OCI-LY7 (cell line): ENCODE data around the gene LRIG2. TPM values are rescaled to one million over a fixed set of nuclear protein-coding genes. Genes with fewer than 3 reads are reported as not detected.

Experiments
- BruUV-seq: library from RNA; stranded (reverse); fragments of 400-500 nt; replicated peaks from 2 replicates; lab custom pipeline; 2021; lab: Mats Ljungman, UMichigan
- CTCF ChIA-PET: fragments of 300-600 bp; sonication (Branson Sonifier 250); formaldehyde crosslinking; loops from one replicate; lab custom pipeline; 2022; ENCODE audit warnings: antibody characterized with exemption; ENCODE audit not compliant: unreplicated experiment; lab: Charles Lee
- POLR2A ChIA-PET: fragments of 300-600 bp; sonication (Branson Sonifier 250); formaldehyde crosslinking; loops from one replicate; lab custom pipeline; 2022; ENCODE audit warnings: antibody characterized with exemption; lab: Charles Lee
- DNase-seq: peaks from one replicate; pipeline ENCODE4 v3.0.0-alpha.2; 2015; ENCODE audit warnings: low spot score
- H2AFZ ChIP-seq: fragments of 200-600 bp; sonication (generic), shearing (Covaris generic); 2 replicates; pipeline ENCODE4 v1.6.1; 2014; ENCODE audit warnings: mild to moderate bottlenecking, antibody characterized with exemption, low read length, moderate library complexity
- H3K27ac ChIP-seq: fragments of 200-600 bp; sonication (generic); 2 replicates; pipeline ENCODE4 v1.5.1; 2014; ENCODE audit warnings: mixed run types, low read depth, mild to moderate bottlenecking, moderate library complexity, low read length, inconsistent platforms; ENCODE audit not compliant: poor library complexity, severe bottlenecking
- H3K36me3 ChIP-seq: fragments of 200-600 bp; sonication (generic); 2 replicates; pipeline ENCODE4 v1.6.1; 2014; ENCODE audit warnings: mild to moderate bottlenecking, antibody characterized with exemption, low read length, moderate library complexity, mixed read lengths; ENCODE audit not compliant: insufficient read depth
- H3K4me1 ChIP-seq: fragments of 200-600 bp; sonication (generic); 2 replicates; pipeline ENCODE4 v1.5.1; 2014; ENCODE audit warnings: mild to moderate bottlenecking, low read length; ENCODE audit not compliant: insufficient read depth, poor library complexity, severe bottlenecking
- H3K4me2 ChIP-seq: fragments of 200-600 bp; sonication (generic); 2 replicates; pipeline ENCODE4 v1.6.1; 2014; ENCODE audit warnings: mild to moderate bottlenecking, low read length
- H3K4me3 ChIP-seq: fragments of 200-600 bp; sonication (generic); 2 replicates; pipeline ENCODE4 v1.5.1; 2014; ENCODE audit warnings: mild to moderate bottlenecking, low read depth, low read length; ENCODE audit not compliant: poor library complexity, severe bottlenecking
- H3K79me2 ChIP-seq: fragments of 200-600 bp; sonication (generic); 2 replicates; pipeline ENCODE4 v1.6.1; 2016; ENCODE audit warnings: low read depth, mild to moderate bottlenecking, low read length, moderate library complexity, mixed read lengths; ENCODE audit not compliant: insufficient read depth
- H3K9me2 ChIP-seq: fragments of 200-600 bp; sonication (generic); 2 replicates; pipeline ENCODE4 v1.6.1; 2016; ENCODE audit warnings: mild to moderate bottlenecking, low read length, mixed read lengths; ENCODE audit not compliant: insufficient read depth
- H3K9me3 ChIP-seq: fragments of 200-600 bp; sonication (generic); 2 replicates; pipeline ENCODE4 v1.6.1; 2014; ENCODE audit warnings: mild to moderate bottlenecking, mixed run types, low read length, mixed read lengths
- H4K20me1 ChIP-seq: fragments of 200-600 bp; sonication (generic); 2 replicates; pipeline ENCODE4 v1.6.1; 2014; ENCODE audit warnings: mild to moderate bottlenecking, antibody characterized with exemption, low read length, moderate library complexity, mixed read lengths; ENCODE audit not compliant: insufficient read depth
- CTCF ChIP-seq: fragments of 200-600 bp; sonication (generic); conservative IDR thresholded peaks from 2 replicates; pipeline ENCODE4 v1.5.1; 2014; ENCODE audit warnings: mild to moderate bottlenecking, antibody characterized with exemption, low read length, moderate library complexity, mixed read lengths
- EZH2phosphoT487 ChIP-seq: fragments of 200-600 bp; sonication (generic); IDR thresholded peaks from 2 replicates; pipeline ENCODE4 v1.6.1; 2018; ENCODE audit warnings: low read depth, borderline replicate concordance, mild to moderate bottlenecking, mixed run types, antibody characterized with exemption, low read length, moderate library complexity, mixed read lengths
- intact Hi-C: fragments of 100-400 bp; cut with micrococcal nuclease; formaldehyde crosslinking; loops from one replicate; pipeline ENCODE4 v1.10.0; 2022; ENCODE audit not compliant: unreplicated experiment
- total RNA-seq, 2 experiments: library from RNA; depleted of rRNA in 1 of 2; stranded (reverse); fragments of >200 nt in 1 of 2; shearing (Covaris generic) in 1 of 2; gene quantifications; 2 replicates each; pipeline ENCODE4 v1.2.3, GENCODE V29; 2014 to 2022

The LRIG2 gene
- total RNA-seq, 2 experiments from 2014 or later: 11.6 to 16.7 TPM

DNA sequence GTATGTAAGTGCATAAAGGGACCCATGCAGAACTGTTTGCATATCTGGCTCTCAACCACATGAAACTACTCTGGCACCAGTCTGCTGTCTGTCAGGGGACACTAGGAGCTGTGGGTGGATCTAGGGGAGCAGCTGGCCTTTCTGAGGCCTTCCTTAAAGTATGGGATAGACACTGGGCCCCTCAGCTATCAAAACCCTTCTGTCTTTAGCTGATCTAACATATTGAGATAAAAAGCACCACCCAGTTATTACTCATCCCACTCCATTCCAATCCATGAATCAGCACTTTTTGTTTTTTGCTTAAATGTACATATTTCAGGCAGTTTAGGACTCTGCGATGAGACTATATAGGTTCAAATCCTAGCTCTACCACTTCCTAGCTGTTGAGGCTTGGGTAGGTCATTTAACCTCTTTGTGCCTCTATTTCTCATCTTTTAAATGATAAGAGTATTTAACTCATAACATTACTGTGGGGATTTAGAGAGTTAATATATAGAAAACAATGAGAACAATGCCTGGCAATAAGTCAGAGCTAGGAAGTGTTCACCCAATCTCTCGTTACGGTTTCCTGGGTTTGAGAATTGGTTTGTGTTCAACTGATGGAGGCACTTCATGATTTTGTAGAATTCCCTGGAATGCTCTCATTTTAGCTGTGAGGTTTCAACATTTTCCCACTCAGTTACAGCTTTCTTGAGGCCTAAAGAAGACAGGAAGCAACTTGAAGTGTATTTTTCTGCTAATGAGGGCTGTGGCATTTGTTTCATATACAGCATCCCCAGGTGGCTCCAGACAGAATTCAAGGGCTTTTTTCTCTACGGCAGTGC, 68.9 kb downstream of the LRIG2 start:
- no peaks in the 10 kb centered on the region for H3K79me2 ChIP-seq
- no peaks in the 10 kb centered on the region for H3K36me3 ChIP-seq
- CTCF ChIA-PET: no interaction called here
- no peak overlapping the region for H2AFZ ChIP-seq
- no TSS peak for BruUV-seq
- intact Hi-C loops: loop anchor here (2.0 to 10.0 kb wide), 2 partner anchors 253 to 311 kb away; partner anchors contain the start of gene MAGI3
- no peak for DNase-seq
- TF ChIP-seq CTCF (no peak), EZH2phosphoT487 (no peak)
- no peak overlapping the region for H3K4me2 ChIP-seq
- no peak overlapping the region for H3K4me3 ChIP-seq
- no peak overlapping the region for H3K27ac ChIP-seq
- no peaks in the 10 kb centered on the region for H3K4me1 ChIP-seq
- POLR2A ChIA-PET: interaction anchor here (0.6 to 0.8 kb wide), 2 partner anchors 8 to 537 kb away, joined by 3 read pairs; no protein-coding TSS in a partner anchor
- H3K9me2 ChIP-seq: no peaks in the 10 kb centered on the region
- no peaks in the 10 kb centered on the region for H3K9me3 ChIP-seq
- H4K20me1 ChIP-seq: no peaks in the 10 kb centered on the region; the same call in 1 of the 2 replicates

DNA sequence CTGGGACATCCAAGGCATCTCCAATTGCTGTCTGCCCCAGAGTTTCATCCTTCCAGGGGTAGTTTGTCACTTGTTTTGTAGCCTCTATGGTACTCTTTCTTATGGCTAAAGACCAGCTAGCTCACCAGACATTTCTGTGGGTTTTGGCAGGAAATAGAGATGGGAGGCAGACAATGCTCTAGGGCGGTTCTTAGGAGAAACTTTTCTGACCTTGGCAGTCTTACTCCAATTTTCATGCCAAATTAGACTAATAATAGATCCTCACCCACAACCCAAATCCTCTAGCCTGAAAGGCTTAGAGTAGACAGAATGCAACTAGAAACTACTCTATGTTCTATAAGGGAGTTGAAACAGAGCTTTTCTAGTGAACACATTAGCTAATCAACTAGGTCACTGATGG, 69.8 kb downstream of the LRIG2 start:
- Histone ChIP-seq H4K20me1 (no peaks in the 10 kb centered on the region), H3K4me3 (no peak overlapping the region), H3K27ac (no peak overlapping the region), H3K4me1 (no peaks in the 10 kb centered on the region), H3K9me3 (no peaks in the 10 kb centered on the region), H2AFZ (no peak overlapping the region), H3K79me2 (no peaks in the 10 kb centered on the region), H3K36me3 (no peaks in the 10 kb centered on the region), H3K9me2 (no peaks in the 10 kb centered on the region), H3K4me2 (no peak overlapping the region)
- no TSS peak for BruUV-seq
- CTCF ChIA-PET: no interaction called here
- intact Hi-C loops: loop anchor here (10.0 kb wide), 1 partner anchor 252 kb away; the partner anchor contains the start of gene MAGI3
- POLR2A ChIA-PET: interaction anchor here (0.6 to 0.8 kb wide), 2 partner anchors 19 to 540 kb away, joined by 4 to 5 read pairs; no protein-coding TSS in a partner anchor
- DNase-seq: no peak
- TF ChIP-seq EZH2phosphoT487 (no peak), CTCF (no peak)
